HEK293 (cell line): Measurements from ENCODE around the gene APRT.

ENCODE experiments used
- CTCF ChIA-PET: fragments of 350-600 bp; formaldehyde crosslinking; extraction: SDS; loops from one replicate; lab custom pipeline; 2021; ENCODE audit warnings: antibody characterized with exemption; lab: Yijun Ruan, JAX
- POLR2A ChIA-PET: fragments of 300-600 bp; formaldehyde crosslinking; extraction: SDS; loops from one replicate; lab custom pipeline; 2020; ENCODE audit warnings: antibody characterized with exemption, inconsistent platforms; lab: Yijun Ruan, JAX
- H3K27ac ChIP-seq: fragments of 200-500 bp; sonication (Bioruptor generic); 2 replicates; pipeline ENCODE4 v1.5.1; 2014; ENCODE audit warnings: low read depth, low read length, control low read depth, inconsistent platforms; ENCODE audit errors: extremely low read depth
- H3K36me3 ChIP-seq, 2 experiments: fragments of 200-500 bp in 1 of 2; sonication (Bioruptor generic) in 1 of 2; 1 replicate in 1 of 2; 2 replicates in 1 of 2; pipeline ENCODE4 v1.5.1; 2014 to 2017; ENCODE audit warnings: inconsistent platforms in 2 of 2, low read length in 2 of 2; ENCODE audit not compliant: control insufficient read depth in 2 of 2, insufficient read depth in 1 of 2
- H3K4me1 ChIP-seq: fragments of 200-500 bp; sonication (Bioruptor generic); 2 replicates; pipeline ENCODE4 v1.5.1; 2014; ENCODE audit warnings: mild to moderate bottlenecking, low read length, inconsistent platforms; ENCODE audit not compliant: control insufficient read depth, insufficient read depth
- H3K4me3 ChIP-seq: 2 replicates; pipeline ENCODE4 v1.5.1; 2011; ENCODE audit warnings: low read depth, mild to moderate bottlenecking, control low read depth, low read length, moderate library complexity
- H3K9me3 ChIP-seq: fragments of 200-500 bp; sonication (Bioruptor generic); 2 replicates; pipeline ENCODE4 v1.5.1; 2014; ENCODE audit warnings: low read depth, low read length, inconsistent platforms; ENCODE audit not compliant: control insufficient read depth, insufficient read depth
- FEZF1 ChIP-seq: fragments of 450-650 bp; formaldehyde crosslinking; IDR thresholded peaks from 2 replicates; pipeline ENCODE4 v1.5.1; 2016; ENCODE audit warnings: missing biosample characterization, missing genetic modification characterization
- GLIS1 ChIP-seq: fragments of 450-650 bp; formaldehyde crosslinking; IDR thresholded peaks from 2 replicates; pipeline ENCODE4 v1.5.1; 2016; ENCODE audit warnings: missing biosample characterization, missing genetic modification characterization
- KLF1 ChIP-seq: fragments of 450-650 bp; formaldehyde crosslinking; IDR thresholded peaks from 2 replicates; pipeline ENCODE4 v1.5.1; 2016; ENCODE audit warnings: missing biosample characterization, missing genetic modification characterization
- PATZ1 ChIP-seq: fragments of 450-650 bp; formaldehyde crosslinking; IDR thresholded peaks from 2 replicates; pipeline ENCODE4 v1.5.1; 2016; ENCODE audit warnings: missing biosample characterization, missing genetic modification characterization
- YY1 ChIP-seq: fragments of 450-650 bp; formaldehyde crosslinking; IDR thresholded peaks from 2 replicates; pipeline ENCODE4 v1.5.1; 2018; ENCODE audit warnings: missing biosample characterization, missing genetic modification characterization
- ZBTB6 ChIP-seq: fragments of 450-650 bp; formaldehyde crosslinking; IDR thresholded peaks from 2 replicates; pipeline ENCODE4 v1.5.1; 2017; ENCODE audit warnings: missing biosample characterization, missing genetic modification characterization
- ZEB2 ChIP-seq: fragments of 450-650 bp; formaldehyde crosslinking; IDR thresholded peaks from 2 replicates; pipeline ENCODE4 v1.5.1; 2016; ENCODE audit warnings: missing biosample characterization, missing genetic modification characterization
- ZNF133 ChIP-seq: fragments of 450-650 bp; formaldehyde crosslinking; IDR thresholded peaks from 2 replicates; pipeline ENCODE4 v1.5.1; 2016; ENCODE audit warnings: missing biosample characterization, missing genetic modification characterization
- ZNF23 ChIP-seq: fragments of 450-650 bp; formaldehyde crosslinking; IDR thresholded peaks from 2 replicates; pipeline ENCODE4 v1.5.1; 2016; ENCODE audit warnings: missing biosample characterization, missing genetic modification characterization, borderline replicate concordance
- ZNF280D ChIP-seq: fragments of 450-650 bp; formaldehyde crosslinking; IDR thresholded peaks from 2 replicates; pipeline ENCODE4 v1.5.1; 2016; ENCODE audit warnings: missing biosample characterization, missing genetic modification characterization
- ZNF518A ChIP-seq: fragments of 450-650 bp; formaldehyde crosslinking; conservative IDR thresholded peaks from 2 replicates; pipeline ENCODE4 v1.5.1; 2016; ENCODE audit warnings: low read depth, missing biosample characterization, missing genetic modification characterization
- ZNF555 ChIP-seq: fragments of 450-650 bp; formaldehyde crosslinking; conservative IDR thresholded peaks from 2 replicates; pipeline ENCODE4 v1.5.1; 2017; ENCODE audit warnings: missing biosample characterization, mild to moderate bottlenecking, missing genetic modification characterization, inconsistent platforms
- ZNF621 ChIP-seq: fragments of 450-650 bp; formaldehyde crosslinking; IDR thresholded peaks from 2 replicates; pipeline ENCODE4 v1.5.1; 2017; ENCODE audit warnings: missing biosample characterization, missing genetic modification characterization
- ZNF664 ChIP-seq: fragments of 450-650 bp; formaldehyde crosslinking; IDR thresholded peaks from 2 replicates; pipeline ENCODE4 v1.5.1; 2016; ENCODE audit warnings: missing biosample characterization, missing genetic modification characterization
- ZSCAN30 ChIP-seq: fragments of 450-650 bp; IDR thresholded peaks from 2 replicates; pipeline ENCODE4 v1.5.1; 2018; ENCODE audit warnings: missing biosample characterization, mild to moderate bottlenecking, missing genetic modification characterization, moderate library complexity
- TF ChIP-seq, protein P1 (sequence below): fragments of 450-650 bp; formaldehyde crosslinking; IDR thresholded peaks from 2 replicates; pipeline ENCODE4 v1.5.1; 2016; ENCODE audit warnings: missing biosample characterization, missing genetic modification characterization
- TF ChIP-seq, protein P2 (sequence below): sonication (generic); formaldehyde crosslinking; IDR thresholded peaks from 2 replicates; pipeline ENCODE4 v1.8.1; 2022; ENCODE audit warnings: mild to moderate bottlenecking, moderate library complexity, missing genetic modification reagents

The APRT gene

DNA sequence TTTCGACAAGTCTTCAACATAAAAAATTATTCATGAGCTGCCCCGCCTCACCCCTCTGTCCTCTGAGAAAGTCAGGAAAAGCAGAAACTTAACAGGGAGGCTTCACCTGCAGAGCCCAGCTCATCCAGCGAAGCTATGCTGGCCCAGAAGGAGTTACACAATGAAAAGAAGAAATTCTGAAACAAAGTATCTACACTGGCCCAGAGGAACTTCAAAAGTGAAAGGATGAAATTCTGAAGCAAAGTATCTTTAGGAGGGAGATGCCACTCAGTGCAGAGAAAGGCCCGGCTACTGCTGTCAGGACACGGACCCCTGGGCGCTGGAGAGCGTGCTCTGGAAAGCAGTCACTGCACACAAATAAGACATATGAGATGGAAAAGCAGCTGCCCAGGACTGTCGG, 43.4 kb upstream of the APRT start:
- H3K36me3 ChIP-seq, result peaks cover 0 to 22% of the 10 kb centered on the region in 2 experiments; a peak in 1 of 3 replicates
- POLR2A ChIA-PET, result no interaction called here
- no peaks in the 10 kb centered on the region for H3K9me3 ChIP-seq
- CTCF ChIA-PET, result no interaction called here
- H3K4me1 ChIP-seq, result no peaks in the 10 kb centered on the region
- no peak overlapping the region for H3K4me3 ChIP-seq
- no peak for TF ChIP-seq ZSCAN30 (tag by site-specific recombination)
- no peak for TF ChIP-seq ZNF133
- TF ChIP-seq GLIS1 (tag by site-specific recombination), result no peak
- TF ChIP-seq PATZ1 (tag by site-specific recombination), result no peak
- no peak for TF ChIP-seq ZEB2 (tag by site-specific recombination)
- TF ChIP-seq ZNF621 (tag by site-specific recombination), result no peak
- TF ChIP-seq, protein P1, sequence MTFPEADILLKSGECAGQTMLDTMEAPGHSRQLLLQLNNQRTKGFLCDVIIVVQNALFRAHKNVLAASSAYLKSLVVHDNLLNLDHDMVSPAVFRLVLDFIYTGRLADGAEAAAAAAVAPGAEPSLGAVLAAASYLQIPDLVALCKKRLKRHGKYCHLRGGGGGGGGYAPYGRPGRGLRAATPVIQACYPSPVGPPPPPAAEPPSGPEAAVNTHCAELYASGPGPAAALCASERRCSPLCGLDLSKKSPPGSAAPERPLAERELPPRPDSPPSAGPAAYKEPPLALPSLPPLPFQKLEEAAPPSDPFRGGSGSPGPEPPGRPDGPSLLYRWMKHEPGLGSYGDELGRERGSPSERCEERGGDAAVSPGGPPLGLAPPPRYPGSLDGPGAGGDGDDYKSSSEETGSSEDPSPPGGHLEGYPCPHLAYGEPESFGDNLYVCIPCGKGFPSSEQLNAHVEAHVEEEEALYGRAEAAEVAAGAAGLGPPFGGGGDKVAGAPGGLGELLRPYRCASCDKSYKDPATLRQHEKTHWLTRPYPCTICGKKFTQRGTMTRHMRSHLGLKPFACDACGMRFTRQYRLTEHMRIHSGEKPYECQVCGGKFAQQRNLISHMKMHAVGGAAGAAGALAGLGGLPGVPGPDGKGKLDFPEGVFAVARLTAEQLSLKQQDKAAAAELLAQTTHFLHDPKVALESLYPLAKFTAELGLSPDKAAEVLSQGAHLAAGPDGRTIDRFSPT (tag by site-specific recombination), result no peak
- no peak for TF ChIP-seq ZNF555 (tag by site-specific recombination)
- no peak for TF ChIP-seq YY1 (tag by site-specific recombination)
- no peak for TF ChIP-seq FEZF1 (tag by site-specific recombination)
- no peak for TF ChIP-seq ZNF664 (tag by site-specific recombination)
- no peak for TF ChIP-seq ZBTB6 (tag by site-specific recombination)
- TF ChIP-seq ZNF518A (tag by site-specific recombination), result no peak
- no peak for TF ChIP-seq ZNF280D (tag by site-specific recombination)
- TF ChIP-seq, protein P2, sequence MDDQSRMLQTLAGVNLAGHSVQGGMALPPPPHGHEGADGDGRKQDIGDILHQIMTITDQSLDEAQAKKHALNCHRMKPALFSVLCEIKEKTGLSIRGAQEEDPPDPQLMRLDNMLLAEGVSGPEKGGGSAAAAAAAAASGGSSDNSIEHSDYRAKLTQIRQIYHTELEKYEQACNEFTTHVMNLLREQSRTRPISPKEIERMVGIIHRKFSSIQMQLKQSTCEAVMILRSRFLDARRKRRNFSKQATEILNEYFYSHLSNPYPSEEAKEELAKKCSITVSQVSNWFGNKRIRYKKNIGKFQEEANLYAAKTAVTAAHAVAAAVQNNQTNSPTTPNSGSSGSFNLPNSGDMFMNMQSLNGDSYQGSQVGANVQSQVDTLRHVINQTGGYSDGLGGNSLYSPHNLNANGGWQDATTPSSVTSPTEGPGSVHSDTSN (CRISPR knock-in tag), result no peak
- no peak for TF ChIP-seq ZNF23 (tag by site-specific recombination)
- TF ChIP-seq KLF1 (tag by site-specific recombination), result no peak
- TF ChIP-seq, all 188 proteins: peak for 0
- no peak overlapping the region for H3K27ac ChIP-seq
